Fibroblast of lung (primary cell): ENCODE results near the gene TNK1. TPM values are rescaled to one million over a fixed set of nuclear protein-coding genes. Genes with fewer than 3 reads are reported as not detected.

ENCODE experiments used
- DNase-seq, 2 donors: peaks; one replicate each; pipeline versions ENCODE4 v3.0.0 to v3.0.0-alpha.2; 2010; ENCODE audit warnings: low read depth in 2 of 2
- H2AFZ ChIP-seq: 2 replicates; pipeline ENCODE4 v1.5.1; 2012; ENCODE audit warnings: low read length, control low read depth, inconsistent platforms
- H3K27ac ChIP-seq: 2 replicates; pipeline ENCODE4 v1.5.1; 2011; ENCODE audit warnings: low read length, control low read depth; ENCODE audit not compliant: insufficient read depth
- H3K27me3 ChIP-seq: 2 replicates; pipeline ENCODE4 v1.5.1; 2011; ENCODE audit warnings: mild to moderate bottlenecking, low read length; ENCODE audit not compliant: control insufficient read depth, insufficient read depth
- H3K36me3 ChIP-seq: 2 replicates; pipeline ENCODE4 v1.5.1; 2011; ENCODE audit warnings: low read length; ENCODE audit not compliant: control insufficient read depth, insufficient read depth
- H3K4me1 ChIP-seq: 2 replicates; pipeline ENCODE4 v1.5.1; 2011; ENCODE audit warnings: low read length; ENCODE audit not compliant: control insufficient read depth, insufficient read depth; ENCODE audit errors: extremely low read depth
- H3K4me2 ChIP-seq: 2 replicates; pipeline ENCODE4 v1.5.1; 2011; ENCODE audit warnings: low read length, control low read depth; ENCODE audit not compliant: insufficient read depth; ENCODE audit errors: extremely low read depth
- H3K4me3 ChIP-seq, 4 experiments: fragments of 200-600 bp in 1 of 4; sonication (generic) in 1 of 4; replicated peaks in 1 of 4; 2 replicates each; pipeline ENCODE4 v1.5.1; 2011 to 2016; ENCODE audit warnings: low read length in 4 of 4, low read depth in 3 of 4, mild to moderate bottlenecking in 3 of 4, control low read depth in 2 of 4, inconsistent platforms in 1 of 4, mixed read lengths in 1 of 4; ENCODE audit not compliant: insufficient read depth in 1 of 4; ENCODE audit errors: control extremely low read depth in 1 of 4
- H3K79me2 ChIP-seq: 2 replicates; pipeline ENCODE4 v1.5.1; 2012; ENCODE audit warnings: mild to moderate bottlenecking, low read length, inconsistent platforms; ENCODE audit not compliant: control insufficient read depth, insufficient read depth
- H3K9ac ChIP-seq: 2 replicates; pipeline ENCODE4 v1.5.1; 2011; ENCODE audit warnings: mild to moderate bottlenecking, low read length, control low read depth; ENCODE audit not compliant: insufficient read depth
- H3K9me3 ChIP-seq: 2 replicates; pipeline ENCODE4 v1.5.1; 2012; ENCODE audit warnings: low read depth, low read length; ENCODE audit not compliant: control insufficient read depth, insufficient read depth
- H4K20me1 ChIP-seq: 2 replicates; pipeline ENCODE4 v1.5.1; 2011; ENCODE audit warnings: low read length; ENCODE audit not compliant: control insufficient read depth, insufficient read depth; ENCODE audit errors: extremely low read depth
- EZH2 ChIP-seq: IDR thresholded peaks from 2 replicates; pipeline ENCODE4 v1.5.1; 2012; ENCODE audit warnings: low read length, control low read depth, mild to moderate bottlenecking; ENCODE audit errors: missing control alignments
- polyA plus RNA-seq, 2 donors: library from polyadenylated mRNA; depleted of rRNA in 1 of 2; stranded (reverse) in 1 of 2; unstranded in 1 of 2; fragments of >200 nt; gene quantifications; 2 replicates each; pipeline ENCODE4 v1.2.1, GENCODE V29; 2011 to 2012; ENCODE audit warnings: missing spikeins in 1 of 2
- total RNA-seq: library from RNA; depleted of rRNA; stranded (reverse); fragments of >200 nt; gene quantifications from 2 replicates; pipeline ENCODE4 v1.2.1, GENCODE V29; 2014
- TF ChIP-seq, protein P1 (sequence below), 2 donors: IDR thresholded peaks in 1 of 2; conservative IDR thresholded peaks in 1 of 2; 1 replicate in 1 of 2; 2 replicates in 1 of 2; pipeline ENCODE4 v1.5.1; 2011 to 2012; ENCODE audit warnings: low read length in 2 of 2, control low read depth in 1 of 2, inconsistent platforms in 1 of 2, low read depth in 1 of 2, mild to moderate bottlenecking in 1 of 2

The TNK1 gene
- total and polyA plus RNA-seq, 2 donors (not counting 1 experiment from before 2014, with no cell fraction given) = 0.15 to 0.66 TPM

DNA sequence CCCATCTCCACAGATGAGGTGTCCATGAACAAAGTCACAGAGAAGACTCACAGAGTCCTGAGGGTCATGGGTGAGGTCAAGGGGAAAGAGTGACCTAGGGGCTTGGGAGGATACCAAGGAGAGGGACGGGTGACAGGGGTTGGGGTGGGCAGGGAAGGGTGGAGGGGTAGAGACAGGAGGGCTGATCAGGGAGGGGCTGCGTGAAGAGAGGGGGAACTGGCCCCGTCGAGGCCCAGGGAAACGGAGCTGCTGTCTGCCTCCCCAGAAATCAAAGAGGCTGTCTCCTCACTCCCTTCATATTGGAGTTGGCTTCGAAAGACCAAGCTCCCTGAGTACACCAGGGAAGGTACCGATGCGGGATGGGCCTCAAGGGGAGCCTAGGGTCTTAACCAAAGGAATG is 25.3 kb upstream of the TNK1 start:
- Histone ChIP-seq H3K27ac (no peak overlapping the region), H3K4me2 (no peak overlapping the region), H3K27me3 (no peaks in the 10 kb centered on the region), H3K79me2 (peaks cover 19% of the 10 kb centered on the region), H3K4me3 (no peak overlapping the region), H4K20me1 (no peaks in the 10 kb centered on the region), H3K9me3 (no peaks in the 10 kb centered on the region), H3K36me3 (no peaks in the 10 kb centered on the region), H2AFZ (no peak overlapping the region), H3K4me1 (peaks cover 15% of the 10 kb centered on the region), H3K9ac (no peak overlapping the region)
- TF ChIP-seq, protein P1, sequence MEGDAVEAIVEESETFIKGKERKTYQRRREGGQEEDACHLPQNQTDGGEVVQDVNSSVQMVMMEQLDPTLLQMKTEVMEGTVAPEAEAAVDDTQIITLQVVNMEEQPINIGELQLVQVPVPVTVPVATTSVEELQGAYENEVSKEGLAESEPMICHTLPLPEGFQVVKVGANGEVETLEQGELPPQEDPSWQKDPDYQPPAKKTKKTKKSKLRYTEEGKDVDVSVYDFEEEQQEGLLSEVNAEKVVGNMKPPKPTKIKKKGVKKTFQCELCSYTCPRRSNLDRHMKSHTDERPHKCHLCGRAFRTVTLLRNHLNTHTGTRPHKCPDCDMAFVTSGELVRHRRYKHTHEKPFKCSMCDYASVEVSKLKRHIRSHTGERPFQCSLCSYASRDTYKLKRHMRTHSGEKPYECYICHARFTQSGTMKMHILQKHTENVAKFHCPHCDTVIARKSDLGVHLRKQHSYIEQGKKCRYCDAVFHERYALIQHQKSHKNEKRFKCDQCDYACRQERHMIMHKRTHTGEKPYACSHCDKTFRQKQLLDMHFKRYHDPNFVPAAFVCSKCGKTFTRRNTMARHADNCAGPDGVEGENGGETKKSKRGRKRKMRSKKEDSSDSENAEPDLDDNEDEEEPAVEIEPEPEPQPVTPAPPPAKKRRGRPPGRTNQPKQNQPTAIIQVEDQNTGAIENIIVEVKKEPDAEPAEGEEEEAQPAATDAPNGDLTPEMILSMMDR (conservative IDR thresholded peaks at IDR 0.05 in 1 of 2, IDR thresholded peaks at IDR 0.05 in 1 of 2; ENCODE audit: low read depth in 1 of 2, low read length in 2 of 2) = no peak
- TF ChIP-seq EZH2 = no peak
- DNase-seq = no peak

DNA sequence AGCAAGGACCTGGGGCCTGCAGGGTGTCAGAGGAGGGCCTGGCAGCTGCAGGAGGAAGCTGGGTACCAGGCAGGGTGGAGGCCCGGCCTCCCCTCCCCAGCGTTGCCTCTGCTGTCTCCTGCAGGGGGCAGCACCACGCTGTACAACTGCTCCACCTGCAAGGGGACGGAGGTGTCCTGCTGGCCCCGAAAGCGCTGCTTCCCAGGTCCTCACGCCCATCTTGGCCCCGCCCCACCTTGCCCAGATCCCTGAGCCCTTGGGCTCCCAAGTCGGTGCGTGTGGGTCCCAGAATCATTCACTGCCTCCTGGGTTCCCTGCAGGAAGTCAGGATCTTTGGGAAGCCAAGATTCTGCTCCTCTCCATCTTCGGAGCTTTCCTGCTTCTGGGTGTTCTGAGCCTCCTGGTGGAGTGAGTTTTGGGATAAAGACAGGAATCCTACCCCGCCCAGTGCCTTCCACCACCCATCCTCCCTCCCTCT is 24.8 kb upstream of the TNK1 start:
- peak; percentile 52 to 63 for DNase-seq
- no peak overlapping the region for H3K4me2 ChIP-seq

DNA sequence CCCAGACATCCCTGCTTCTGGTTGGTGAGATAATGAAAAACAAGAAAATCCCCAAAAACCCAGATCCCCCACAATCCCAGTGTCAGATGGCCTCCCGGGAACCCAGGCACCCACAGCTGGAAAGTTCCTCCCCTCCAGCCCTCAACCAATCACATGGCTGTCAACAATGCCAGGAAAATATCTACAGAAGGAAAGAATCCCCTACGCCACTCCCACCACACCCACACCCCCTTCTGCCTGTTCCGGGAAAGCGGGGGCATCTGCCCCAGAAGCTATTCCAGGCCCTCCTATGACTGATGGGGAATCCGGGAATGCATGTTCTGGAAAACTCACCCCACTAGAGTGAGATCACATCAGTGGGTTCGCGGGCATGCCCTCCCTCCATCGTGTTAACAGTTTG is 24.1 kb upstream of the TNK1 start:
- Histone ChIP-seq H2AFZ (no peak overlapping the region), H3K27ac (no peak overlapping the region), H3K9me3 (no peaks in the 10 kb centered on the region), H3K79me2 (peaks cover 14% of the 10 kb centered on the region), H3K4me2 (no peak overlapping the region), H4K20me1 (no peaks in the 10 kb centered on the region), H3K36me3 (no peaks in the 10 kb centered on the region), H3K4me3 (peak overlapping the region in 1 of 4 experiments; percentile 25), H3K4me1 (peaks cover 15% of the 10 kb centered on the region), H3K9ac (no peak overlapping the region), H3K27me3 (no peaks in the 10 kb centered on the region)
- no peak for DNase-seq
- TF ChIP-seq EZH2 = no peak

More for the DNA sequence above, 24.8 kb upstream of the TNK1 start:
- peaks cover 15% of the 10 kb centered on the region for H3K4me1 ChIP-seq
- H4K20me1 ChIP-seq = no peaks in the 10 kb centered on the region
- no peak overlapping the region for H2AFZ ChIP-seq
- H3K27me3 ChIP-seq = no peaks in the 10 kb centered on the region
- H3K4me3 ChIP-seq = peak overlapping the region in 1 of 4 experiments; percentile 25
- H3K27ac ChIP-seq = no peak overlapping the region
- no peak for TF ChIP-seq EZH2
- TF ChIP-seq, protein P1 (conservative IDR thresholded peaks at IDR 0.05 in 1 of 2, IDR thresholded peaks at IDR 0.05 in 1 of 2; ENCODE audit: low read depth in 1 of 2, low read length in 2 of 2) = peak; percentile 62 to 73
- no peaks in the 10 kb centered on the region for H3K36me3 ChIP-seq
- H3K9me3 ChIP-seq = no peaks in the 10 kb centered on the region
- H3K9ac ChIP-seq = no peak overlapping the region
- H3K79me2 ChIP-seq = peaks cover 15% of the 10 kb centered on the region
